IMR-90 (cell line): ENCODE data around the gene STRN4. TPM values are rescaled to one million over a fixed set of nuclear protein-coding genes. Genes with fewer than 3 reads are reported as not detected.

Source experiments
- ATAC-seq: fragments of 200-7000 bp; cut with Tn5 transposase; 2 replicates; pipeline ENCODE4 v1.9.1; 2020; ENCODE audit warnings: low read depth, mild to moderate bottlenecking, moderate library complexity
- BruUV-seq: library from RNA; stranded (reverse); fragments of 400-500 nt; replicated peaks from 2 replicates; lab custom pipeline; 2021; lab: Mats Ljungman, UMichigan
- CTCF ChIA-PET: fragments of 300-600 bp; formaldehyde crosslinking; extraction: SDS; loops from one replicate; lab custom pipeline; 2021; ENCODE audit warnings: antibody characterized with exemption; lab: Yijun Ruan, JAX
- POLR2A ChIA-PET: fragments of 300-600 bp; sonication (Branson Sonifier 250); formaldehyde crosslinking; loops from one replicate; lab custom pipeline; 2022; ENCODE audit warnings: antibody characterized with exemption; ENCODE audit not compliant: unreplicated experiment; lab: Charles Lee
- DNase-seq: peaks from one replicate; pipeline ENCODE4 v3.0.0; 2013
- H2AFZ ChIP-seq: replicated peaks from 2 replicates; pipeline ENCODE3; 2013; ENCODE audit warnings: low read length, mild to moderate bottlenecking; ENCODE audit not compliant: poor library complexity
- H2AK5ac ChIP-seq: 2 replicates; pipeline ENCODE4 v1.6.1; 2013; ENCODE audit warnings: low read depth, low read length, inconsistent platforms
- H2AK9ac ChIP-seq: replicated peaks from 2 replicates; pipeline ENCODE3; 2013; ENCODE audit warnings: mild to moderate bottlenecking, low read depth, low read length, moderate library complexity; ENCODE audit not compliant: poor library complexity
- H2BK120ac ChIP-seq: 2 replicates; pipeline ENCODE4 v1.6.1; 2013; ENCODE audit warnings: low read depth, low read length, inconsistent platforms
- H2BK15ac ChIP-seq: 3 replicates; pipeline ENCODE4 v1.6.1; 2013; ENCODE audit warnings: low read depth, low read length, inconsistent platforms
- H2BK20ac ChIP-seq: 2 replicates; pipeline ENCODE4 v1.6.1; 2013; ENCODE audit warnings: low read depth, mild to moderate bottlenecking, inconsistent platforms, low read length, moderate library complexity
- H2BK5ac ChIP-seq: 2 replicates; pipeline ENCODE4 v1.6.1; 2013; ENCODE audit warnings: mild to moderate bottlenecking, low read depth, low read length, inconsistent platforms; ENCODE audit not compliant: poor library complexity, severe bottlenecking
- H3K14ac ChIP-seq: replicated peaks from 2 replicates; pipeline ENCODE4 v1.6.1; 2013; ENCODE audit warnings: low read depth, low read length, inconsistent platforms
- H3K18ac ChIP-seq: 2 replicates; pipeline ENCODE4 v1.6.1; 2013; ENCODE audit warnings: low read depth, low read length, control low read depth
- H3K23ac ChIP-seq: 2 replicates; pipeline ENCODE4 v1.6.1; 2013; ENCODE audit warnings: low read depth, low read length, inconsistent platforms
- H3K27ac ChIP-seq: 2 replicates; pipeline ENCODE4 v1.5.1; 2013; ENCODE audit warnings: mild to moderate bottlenecking, control low read depth, low read length; ENCODE audit not compliant: insufficient read depth
- H3K27me3 ChIP-seq: 2 replicates; pipeline ENCODE4 v1.6.1; 2013; ENCODE audit warnings: low read length; ENCODE audit not compliant: control insufficient read depth, insufficient read depth
- H3K36me3 ChIP-seq: 2 replicates; pipeline ENCODE4 v1.6.1; 2013; ENCODE audit warnings: low read length, mixed read lengths; ENCODE audit not compliant: control insufficient read depth, insufficient read depth
- H3K4ac ChIP-seq: 2 replicates; pipeline ENCODE4 v1.6.1; 2013; ENCODE audit warnings: low read depth, low read length, inconsistent platforms
- H3K4me1 ChIP-seq: 2 replicates; pipeline ENCODE4 v1.6.1; 2013; ENCODE audit warnings: low read length, mixed read lengths; ENCODE audit not compliant: control insufficient read depth, insufficient read depth
- H3K4me2 ChIP-seq: 2 replicates; pipeline ENCODE4 v1.6.1; 2013; ENCODE audit warnings: low read depth, mild to moderate bottlenecking, control low read depth, low read length, moderate library complexity
- H3K4me3 ChIP-seq: 2 replicates; pipeline ENCODE4 v1.5.1; 2013; ENCODE audit warnings: low read depth, mild to moderate bottlenecking, control low read depth, low read length, moderate library complexity; ENCODE audit not compliant: insufficient read depth
- H3K56ac ChIP-seq: 2 replicates; pipeline ENCODE4 v1.6.1; 2013; ENCODE audit warnings: low read length, inconsistent platforms; ENCODE audit not compliant: insufficient read depth; ENCODE audit errors: extremely low read depth
- H3K79me1 ChIP-seq, 2 experiments: 2 replicates each; pipeline ENCODE4 v1.6.1; 2013; ENCODE audit warnings: low read length in 2 of 2, inconsistent platforms in 1 of 2, low read depth in 1 of 2
- H3K9ac ChIP-seq: 2 replicates; pipeline ENCODE4 v1.6.1; 2013; ENCODE audit warnings: low read depth, low read length, control low read depth
- H3K9me1 ChIP-seq: 2 replicates; pipeline ENCODE4 v1.6.1; 2013; ENCODE audit warnings: low read length, inconsistent platforms; ENCODE audit not compliant: insufficient read depth
- H3K9me3 ChIP-seq: 2 replicates; pipeline ENCODE4 v1.6.1; 2013; ENCODE audit warnings: low read length; ENCODE audit not compliant: control insufficient read depth, insufficient read depth
- H4K20me1 ChIP-seq: 2 replicates; pipeline ENCODE4 v1.6.1; 2013; ENCODE audit warnings: low read length, inconsistent platforms; ENCODE audit not compliant: insufficient read depth
- H4K5ac ChIP-seq: 2 replicates; pipeline ENCODE4 v1.6.1; 2013; ENCODE audit warnings: mild to moderate bottlenecking, low read depth, low read length, control low read depth
- H4K8ac ChIP-seq, 2 experiments: 2 replicates each; pipeline ENCODE4 v1.6.1; 2013; ENCODE audit warnings: low read depth in 2 of 2, low read length in 2 of 2, control low read depth in 1 of 2, inconsistent platforms in 1 of 2
- H4K91ac ChIP-seq: 2 replicates; pipeline ENCODE4 v1.6.1; 2013; ENCODE audit warnings: low read depth, low read length, inconsistent platforms; ENCODE audit not compliant: insufficient read depth
- CEBPB ChIP-seq: IDR thresholded peaks from 2 replicates; pipeline ENCODE4 v1.6.1; 2012; ENCODE audit warnings: low read depth, low read length, improper control_type of control experiment
- CHD1 ChIP-seq: IDR thresholded peaks from 2 replicates; pipeline ENCODE4 v1.6.1; 2012; ENCODE audit warnings: low read depth, low read length, improper control_type of control experiment
- MAFK ChIP-seq: IDR thresholded peaks from 2 replicates; pipeline ENCODE4 v1.6.1; 2012; ENCODE audit warnings: low read depth, low read length, improper control_type of control experiment
- MAZ ChIP-seq: IDR thresholded peaks from 2 replicates; pipeline ENCODE4 v1.6.1; 2012; ENCODE audit warnings: low read depth, mild to moderate bottlenecking, low read length, improper control_type of control experiment, moderate library complexity, borderline replicate concordance
- NFE2L2 ChIP-seq: fragments of 150-350 bp; IDR thresholded peaks from 2 replicates; pipeline ENCODE4 v1.6.1; 2016; ENCODE audit warnings: low read depth, mild to moderate bottlenecking, low read length
- RCOR1 ChIP-seq: IDR thresholded peaks from 2 replicates; pipeline ENCODE4 v1.6.1; 2012; ENCODE audit warnings: mild to moderate bottlenecking, low read length, improper control_type of control experiment; ENCODE audit not compliant: insufficient replicate concordance
- SMC3 ChIP-seq: fragments of 150-350 bp; IDR thresholded peaks from 2 replicates; pipeline ENCODE4 v1.6.1; 2016; ENCODE audit warnings: low read depth, mild to moderate bottlenecking, antibody characterized with exemption, low read length, moderate library complexity
- WGBS, 2 experiments: methylation state at CpG; one replicate each; pipeline versions ENCODE4 v1.1.5 to v1.1.7; 2013; ENCODE audit warnings: missing lambda C conversion rate in 2 of 2; ENCODE audit not compliant: insufficient read length in 1 of 2; ENCODE audit errors: extremely low coverage in 2 of 2; 5-methylcytosine and 5-hydroxymethylcytosine counted together
- dilution Hi-C: fragments of 300-500 bp; cut with HindIII; formaldehyde crosslinking; loops from one replicate; pipeline ENCODE4 v1.14.3; 2018; ENCODE audit warnings: low sequenced_read_pairs; ENCODE audit not compliant: unreplicated experiment
- in situ Hi-C: fragments of 300-500 bp; cut with MboI; formaldehyde crosslinking; loops from 3 replicates; pipeline ENCODE4 v1.14.3; 2019; ENCODE audit warnings: low sequenced_read_pairs, inconsistent platforms, mixed read lengths
- intact Hi-C: fragments of 100-400 bp; cut with micrococcal nuclease; formaldehyde crosslinking; loops from 2 replicates; pipeline ENCODE4 v1.10.0; 2022
- polyA plus RNA-seq, 3 experiments: library from polyadenylated mRNA; depleted of rRNA; stranded (reverse); fragments of >200 nt; gene quantifications; 2 replicates each; pipeline ENCODE4 v1.2.3, GENCODE V29; 2012; ENCODE audit warnings: low replicate concordance in 1 of 3
- total RNA-seq: library from RNA; depleted of rRNA; stranded (reverse); fragments of >200 nt; gene quantifications from 2 replicates; pipeline ENCODE4 v1.2.3, GENCODE V29; 2012
- TF ChIP-seq, protein P1 (sequence below): fragments of 150-350 bp; IDR thresholded peaks from 2 replicates; pipeline ENCODE4 v1.6.1; 2016; ENCODE audit warnings: low read depth, mild to moderate bottlenecking, low read length, moderate library complexity, borderline replicate concordance
- TF ChIP-seq, protein P2 (sequence below): conservative IDR thresholded peaks from 2 replicates; pipeline ENCODE4 v1.5.1; 2012; ENCODE audit warnings: mild to moderate bottlenecking, low read depth, low read length, improper control_type of control experiment

STRN4 gene
- total and polyA plus RNA-seq, 2 of the 4 experiments (the other 2 are of a cell fraction), result 36.7 to 112 TPM

DNA sequence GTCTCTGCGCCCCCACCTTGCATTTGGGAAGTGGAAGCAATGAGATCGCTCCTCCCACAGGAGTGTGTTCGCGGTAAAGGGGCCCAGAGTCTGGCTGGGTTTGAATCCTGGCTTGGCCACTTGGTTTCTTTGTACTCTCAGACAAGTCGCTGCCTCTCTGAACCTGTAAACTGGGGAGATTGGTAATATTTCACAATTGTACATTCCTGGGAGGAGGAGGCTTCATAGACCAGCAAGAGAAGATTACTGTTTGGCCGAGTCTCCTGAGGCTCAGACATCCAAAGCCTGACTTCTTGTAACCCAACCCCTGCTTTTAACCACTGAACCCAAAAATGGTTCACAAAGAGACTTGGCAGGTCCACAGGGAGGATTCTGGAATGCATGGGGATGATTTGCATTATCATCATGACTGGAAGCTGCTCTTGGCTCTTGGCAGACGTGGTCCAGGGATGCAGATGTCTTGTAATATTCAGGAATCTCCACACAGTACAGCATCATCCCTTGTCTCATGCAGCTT lies 13.6 kb upstream of the STRN4 start:
- peaks cover 9% of the 10 kb centered on the region for H3K9me1 ChIP-seq
- ChIA-PET POLR2A (no interaction called here), CTCF (no interaction called here)
- H3K4me3 ChIP-seq, result no peak overlapping the region
- dilution Hi-C loops, result no loop called here
- H3K79me1 ChIP-seq, result peaks cover 4 to 22% of the 10 kb centered on the region in 2 experiments; a peak in 2 of 4 replicates
- TF ChIP-seq CEBPB (peak; percentile 72), SMC3 (no peak), NFE2L2 (peak; percentile 97), MAZ (0 out of 2 replicates have a peak, but pooled peaks have one; percentile 7), MAFK (peak; percentile 60), RCOR1 (peak; percentile 44), CHD1 (no peak)
- TF ChIP-seq, protein P1, sequence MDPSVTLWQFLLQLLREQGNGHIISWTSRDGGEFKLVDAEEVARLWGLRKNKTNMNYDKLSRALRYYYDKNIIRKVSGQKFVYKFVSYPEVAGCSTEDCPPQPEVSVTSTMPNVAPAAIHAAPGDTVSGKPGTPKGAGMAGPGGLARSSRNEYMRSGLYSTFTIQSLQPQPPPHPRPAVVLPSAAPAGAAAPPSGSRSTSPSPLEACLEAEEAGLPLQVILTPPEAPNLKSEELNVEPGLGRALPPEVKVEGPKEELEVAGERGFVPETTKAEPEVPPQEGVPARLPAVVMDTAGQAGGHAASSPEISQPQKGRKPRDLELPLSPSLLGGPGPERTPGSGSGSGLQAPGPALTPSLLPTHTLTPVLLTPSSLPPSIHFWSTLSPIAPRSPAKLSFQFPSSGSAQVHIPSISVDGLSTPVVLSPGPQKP, result no peak
- TF ChIP-seq, protein P2, sequence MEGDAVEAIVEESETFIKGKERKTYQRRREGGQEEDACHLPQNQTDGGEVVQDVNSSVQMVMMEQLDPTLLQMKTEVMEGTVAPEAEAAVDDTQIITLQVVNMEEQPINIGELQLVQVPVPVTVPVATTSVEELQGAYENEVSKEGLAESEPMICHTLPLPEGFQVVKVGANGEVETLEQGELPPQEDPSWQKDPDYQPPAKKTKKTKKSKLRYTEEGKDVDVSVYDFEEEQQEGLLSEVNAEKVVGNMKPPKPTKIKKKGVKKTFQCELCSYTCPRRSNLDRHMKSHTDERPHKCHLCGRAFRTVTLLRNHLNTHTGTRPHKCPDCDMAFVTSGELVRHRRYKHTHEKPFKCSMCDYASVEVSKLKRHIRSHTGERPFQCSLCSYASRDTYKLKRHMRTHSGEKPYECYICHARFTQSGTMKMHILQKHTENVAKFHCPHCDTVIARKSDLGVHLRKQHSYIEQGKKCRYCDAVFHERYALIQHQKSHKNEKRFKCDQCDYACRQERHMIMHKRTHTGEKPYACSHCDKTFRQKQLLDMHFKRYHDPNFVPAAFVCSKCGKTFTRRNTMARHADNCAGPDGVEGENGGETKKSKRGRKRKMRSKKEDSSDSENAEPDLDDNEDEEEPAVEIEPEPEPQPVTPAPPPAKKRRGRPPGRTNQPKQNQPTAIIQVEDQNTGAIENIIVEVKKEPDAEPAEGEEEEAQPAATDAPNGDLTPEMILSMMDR, result no peak
- H2BK120ac ChIP-seq, result peak overlapping the region; percentile 30; the same call in 1 of the 2 replicates
- H3K9me3 ChIP-seq, result no peaks in the 10 kb centered on the region
- no TSS peak for BruUV-seq
- 90% methylated on average over 2 of the region's 7 CpGs; no CpG with 5 or more reads in 1 of the 2 experiments for WGBS, 2 experiments
- ATAC-seq, result peak; percentile 71
- no peak overlapping the region; the same call in 1 of the 2 replicates for H3K18ac ChIP-seq
- peaks cover 13% of the 10 kb centered on the region for H3K36me3 ChIP-seq
- peak overlapping the region; percentile 20; the same call in 1 of the 2 replicates for H3K14ac ChIP-seq
- peaks cover 17% of the 10 kb centered on the region for H4K20me1 ChIP-seq
- H2AK9ac ChIP-seq, result peak overlapping the region; percentile 66
- H3K27me3 ChIP-seq, result no peaks in the 10 kb centered on the region
- 0 out of 2 replicates have a peak overlapping the region, but pooled peaks have one; percentile 29 for H3K23ac ChIP-seq
- peak overlapping the region; percentile 46 for H2BK5ac ChIP-seq
- H3K4me2 ChIP-seq, result no peak overlapping the region
- no peak overlapping the region for H4K91ac ChIP-seq
- peak overlapping the region; percentile 26 for H2AFZ ChIP-seq
- H2BK20ac ChIP-seq, result peak overlapping the region; percentile 74
- intact Hi-C loops, result loop anchor here (1.0 kb wide), 1 partner anchor 24 kb away; no protein-coding TSS in a partner anchor
- peak overlapping the region; percentile 2; the same call in 1 of the 2 replicates for H4K5ac ChIP-seq
- H2AK5ac ChIP-seq, result peak overlapping the region; percentile 78; the same call in 1 of the 2 replicates
- no peak overlapping the region for H3K9ac ChIP-seq
- H3K4ac ChIP-seq, result peak overlapping the region; percentile 7; the same call in 1 of the 2 replicates
- H3K27ac ChIP-seq, result peak overlapping the region; percentile 85; the same call in 1 of the 2 replicates
- H4K8ac ChIP-seq, result peak overlapping the region in 1 of 2 experiments; percentile 23; a peak in 1 of 4 replicates
- in situ Hi-C loops, result loop anchor here (5.0 kb wide), 2 partner anchors 82 to 227 kb away; no protein-coding TSS in a partner anchor
- peak overlapping the region; percentile 40; the same call in 1 of the 3 replicates for H2BK15ac ChIP-seq
- peak; percentile 97 for DNase-seq
- H3K56ac ChIP-seq, result no peak overlapping the region
- peaks cover 12% of the 10 kb centered on the region for H3K4me1 ChIP-seq
